ENCODE results near the gene FAM217B.
A peak's percentile ranks its signal among the peaks of the same experiment; 100 is the strongest.

FAM217B gene

DNA sequence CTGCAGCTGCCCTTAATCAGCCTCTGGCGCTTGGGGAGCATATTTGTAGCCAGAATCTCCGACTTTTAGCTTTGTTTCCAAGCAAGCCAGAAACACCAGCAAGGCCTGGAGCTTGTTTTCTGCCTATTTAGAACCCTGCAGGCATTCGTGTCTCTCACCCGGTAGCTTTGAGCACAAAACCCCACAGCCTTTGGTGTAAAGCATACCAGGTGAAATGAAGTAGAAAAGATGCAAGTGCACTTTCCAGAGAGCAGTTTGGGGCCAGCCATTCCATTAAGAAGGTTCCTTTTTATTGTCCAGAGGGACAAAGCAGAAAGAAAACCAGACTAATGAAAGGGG, 736 bp downstream of the FAM217B start:
- Histone ChIP-seq H4K20me1 (ENCODE audit: insufficient read depth, low read length) (no peaks in the 10 kb centered on the region), H3K4me3 (ENCODE audit: low read length) (peak overlapping the region; percentile 81), H3K9me2 (replicated peaks; ENCODE audit: insufficient read depth, low read length) (no peaks in the 10 kb centered on the region), H3K4me1 (ENCODE audit: low read length) (0 out of 2 replicates have a peak, but pooled peaks cover 8% of the 10 kb centered on the region), H3K27ac (ENCODE audit: low read length) (peak overlapping the region; percentile 89), H3K9ac (ENCODE audit: low read length) (peak overlapping the region; percentile 90), H3K4me2 (ENCODE audit: low read depth, low read length) (peak overlapping the region; percentile 98), H2AFZ (ENCODE audit: low read length) (peak overlapping the region; percentile 95), H3K27me3 (replicated peaks; ENCODE audit: insufficient read depth, low read length) (no peaks in the 10 kb centered on the region), H3K9me3 (replicated peaks; ENCODE audit: insufficient read depth, low read length) (no peaks in the 10 kb centered on the region), H3K79me2 (ENCODE audit: low read length) (peaks cover 19% of the 10 kb centered on the region; the same call in 1 of the 2 replicates), H3F3A (ENCODE audit: insufficient read depth, low read length) (peaks cover 9% of the 10 kb centered on the region; the same call in 1 of the 2 replicates), H3K36me3 (replicated peaks; ENCODE audit: insufficient read depth, low read length) (peaks cover 5% of the 10 kb centered on the region)
- DNase-seq, result no peak
- TF ChIP-seq EZH2phosphoT487 (IDR thresholded peaks at IDR 0.05; ENCODE audit: low read length) (no peak), EZH2 (optimal IDR thresholded peaks at IDR 0.05; ENCODE audit: low read depth, low read length) (no peak)
- TF ChIP-seq, protein P1, sequence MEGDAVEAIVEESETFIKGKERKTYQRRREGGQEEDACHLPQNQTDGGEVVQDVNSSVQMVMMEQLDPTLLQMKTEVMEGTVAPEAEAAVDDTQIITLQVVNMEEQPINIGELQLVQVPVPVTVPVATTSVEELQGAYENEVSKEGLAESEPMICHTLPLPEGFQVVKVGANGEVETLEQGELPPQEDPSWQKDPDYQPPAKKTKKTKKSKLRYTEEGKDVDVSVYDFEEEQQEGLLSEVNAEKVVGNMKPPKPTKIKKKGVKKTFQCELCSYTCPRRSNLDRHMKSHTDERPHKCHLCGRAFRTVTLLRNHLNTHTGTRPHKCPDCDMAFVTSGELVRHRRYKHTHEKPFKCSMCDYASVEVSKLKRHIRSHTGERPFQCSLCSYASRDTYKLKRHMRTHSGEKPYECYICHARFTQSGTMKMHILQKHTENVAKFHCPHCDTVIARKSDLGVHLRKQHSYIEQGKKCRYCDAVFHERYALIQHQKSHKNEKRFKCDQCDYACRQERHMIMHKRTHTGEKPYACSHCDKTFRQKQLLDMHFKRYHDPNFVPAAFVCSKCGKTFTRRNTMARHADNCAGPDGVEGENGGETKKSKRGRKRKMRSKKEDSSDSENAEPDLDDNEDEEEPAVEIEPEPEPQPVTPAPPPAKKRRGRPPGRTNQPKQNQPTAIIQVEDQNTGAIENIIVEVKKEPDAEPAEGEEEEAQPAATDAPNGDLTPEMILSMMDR (IDR thresholded peaks at IDR 0.05; ENCODE audit: low read length), result no peak

DNA sequence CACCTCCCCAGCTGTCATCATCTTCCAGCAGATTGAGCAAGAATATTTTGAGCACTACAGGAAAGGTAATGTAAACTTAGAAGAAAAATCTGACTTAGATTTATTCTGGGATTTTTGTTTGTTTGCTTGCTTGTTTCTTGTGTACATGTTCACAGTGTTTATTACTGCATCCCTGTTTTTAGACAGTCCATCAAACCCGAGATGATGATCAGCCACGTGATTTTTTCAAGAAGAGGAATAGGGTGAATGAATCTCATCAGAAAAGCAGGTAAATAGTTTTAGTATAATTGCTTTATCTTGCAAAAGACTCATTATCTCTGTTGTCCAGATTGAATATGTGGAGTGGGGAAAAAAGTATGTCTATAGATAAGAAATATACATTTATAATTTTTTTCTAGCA, 2.1 kb downstream of the FAM217B start:
- Histone ChIP-seq H3K27ac (ENCODE audit: low read length) (no peak overlapping the region), H3K4me1 (ENCODE audit: low read length) (0 out of 2 replicates have a peak, but pooled peaks cover 8% of the 10 kb centered on the region), H3K36me3 (replicated peaks; ENCODE audit: insufficient read depth, low read length) (peaks cover 5% of the 10 kb centered on the region), H3K27me3 (replicated peaks; ENCODE audit: insufficient read depth, low read length) (no peaks in the 10 kb centered on the region), H4K20me1 (ENCODE audit: insufficient read depth, low read length) (no peaks in the 10 kb centered on the region), H3K9me2 (replicated peaks; ENCODE audit: insufficient read depth, low read length) (no peaks in the 10 kb centered on the region), H3K4me3 (ENCODE audit: low read length) (no peak overlapping the region), H3K9me3 (replicated peaks; ENCODE audit: insufficient read depth, low read length) (no peaks in the 10 kb centered on the region), H2AFZ (ENCODE audit: low read length) (no peak overlapping the region), H3F3A (ENCODE audit: insufficient read depth, low read length) (peaks cover 9% of the 10 kb centered on the region; the same call in 1 of the 2 replicates), H3K9ac (ENCODE audit: low read length) (no peak overlapping the region), H3K79me2 (ENCODE audit: low read length) (peaks cover 19% of the 10 kb centered on the region; the same call in 1 of the 2 replicates), H3K4me2 (ENCODE audit: low read depth, low read length) (no peak overlapping the region)
- DNase-seq, result no peak
- TF ChIP-seq EZH2phosphoT487 (IDR thresholded peaks at IDR 0.05; ENCODE audit: low read length), result no peak
- TF ChIP-seq, protein P1 (IDR thresholded peaks at IDR 0.05; ENCODE audit: low read length), result no peak

DNA sequence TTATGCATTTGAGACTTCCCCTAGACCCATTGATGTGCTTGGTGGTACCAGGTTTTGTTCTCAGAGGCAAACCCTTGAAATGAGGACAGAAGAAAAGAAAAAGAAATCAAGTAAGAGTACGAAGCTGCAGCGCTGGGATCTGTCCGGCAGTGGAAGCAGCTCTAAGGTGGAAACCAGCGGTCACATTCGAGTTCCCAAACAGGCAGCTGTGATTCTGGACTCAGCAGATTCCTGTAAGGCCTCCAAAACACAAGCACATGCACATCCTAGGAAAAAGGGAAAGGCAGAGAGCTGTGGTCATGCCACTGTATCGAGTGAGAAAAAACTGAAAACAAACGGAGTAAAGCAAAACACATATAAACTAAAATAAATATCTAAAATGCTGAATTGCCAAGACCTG, 4.5 kb downstream of the FAM217B start:
- no peak overlapping the region for H3K9ac ChIP-seq (ENCODE audit: low read length)
- H2AFZ ChIP-seq (ENCODE audit: low read length), result no peak overlapping the region
- no peaks in the 10 kb centered on the region for H3K9me3 ChIP-seq (replicated peaks; ENCODE audit: insufficient read depth, low read length)
- no peak overlapping the region for H3K4me3 ChIP-seq (ENCODE audit: low read length)
- DNase-seq, result no peak
- peaks cover 5% of the 10 kb centered on the region for H3K36me3 ChIP-seq (replicated peaks; ENCODE audit: insufficient read depth, low read length)
- H3K27me3 ChIP-seq (replicated peaks; ENCODE audit: insufficient read depth, low read length), result no peaks in the 10 kb centered on the region
- TF ChIP-seq, protein P1 (IDR thresholded peaks at IDR 0.05; ENCODE audit: low read length), result no peak
- TF ChIP-seq EZH2phosphoT487 (IDR thresholded peaks at IDR 0.05; ENCODE audit: low read length), result no peak
- no peak for TF ChIP-seq EZH2 (optimal IDR thresholded peaks at IDR 0.05; ENCODE audit: low read depth, low read length)
- peaks cover 15% of the 10 kb centered on the region; the same call in 1 of the 2 replicates for H3K79me2 ChIP-seq (ENCODE audit: low read length)
- no peaks in the 10 kb centered on the region for H4K20me1 ChIP-seq (ENCODE audit: insufficient read depth, low read length)
- no peaks in the 10 kb centered on the region for H3K9me2 ChIP-seq (replicated peaks; ENCODE audit: insufficient read depth, low read length)
- no peak overlapping the region for H3K4me2 ChIP-seq (ENCODE audit: low read depth, low read length)
- H3K4me1 ChIP-seq (ENCODE audit: low read length), result peaks cover 21% of the 10 kb centered on the region
- H3K27ac ChIP-seq (ENCODE audit: low read length), result no peak overlapping the region
- H3F3A ChIP-seq (ENCODE audit: insufficient read depth, low read length), result peaks cover 22% of the 10 kb centered on the region

All from MM.1S (cell line).